H1 (cell line): ENCODE measurements around the gene ADCY2. TPM values are rescaled to one million over a fixed set of nuclear protein-coding genes. Genes with fewer than 3 reads are reported as not detected.
A peak's percentile ranks its signal among the peaks of the same experiment; 100 is the strongest.

Experiments used
- CTCF ChIA-PET: fragments of 300-600 bp; sonication (Branson Sonifier 250); formaldehyde crosslinking; loops from one replicate; lab custom pipeline; 2021; ENCODE audit not compliant: partially characterized antibody; lab: Charles Lee
- POLR2A ChIA-PET: fragments of 300-600 bp; sonication (Branson Sonifier 250); formaldehyde crosslinking; loops from one replicate; lab custom pipeline; 2021; ENCODE audit warnings: inconsistent platforms; ENCODE audit not compliant: partially characterized antibody; lab: Charles Lee
- DNase-seq, 2 experiments: peaks; one replicate each; pipeline versions ENCODE4 v3.0.0 to v3.0.0-alpha.2; 2010 to 2022; ENCODE audit warnings: low spot score in 2 of 2, low read depth in 1 of 2, mixed read lengths in 1 of 2
- FAIRE-seq: peaks from 2 replicates; lab custom pipeline; 2011; peaks lifted over from hg19 to GRCh38; lab: Jason Lieb, UNC
- H2AFZ ChIP-seq: 2 replicates; pipeline ENCODE4 v1.8.1; 2012; ENCODE audit warnings: low read length, inconsistent platforms
- H2AK5ac ChIP-seq: 2 replicates; pipeline ENCODE4 v1.6.1; 2013; ENCODE audit warnings: low read depth, low read length
- H2BK120ac ChIP-seq: replicated peaks from 2 replicates; pipeline ENCODE3; 2013; ENCODE audit warnings: low read depth, low read length, inconsistent platforms
- H2BK12ac ChIP-seq: 2 replicates; pipeline ENCODE4 v1.6.1; 2013; ENCODE audit warnings: low read depth, low read length
- H2BK15ac ChIP-seq: 2 replicates; pipeline ENCODE4 v1.6.1; 2013; ENCODE audit warnings: low read length
- H2BK20ac ChIP-seq: 2 replicates; pipeline ENCODE4 v1.6.1; 2013; ENCODE audit warnings: low read length
- H2BK5ac ChIP-seq: 2 replicates; pipeline ENCODE4 v1.6.1; 2013; ENCODE audit warnings: low read depth, low read length
- H3K14ac ChIP-seq: 2 replicates; pipeline ENCODE4 v1.6.1; 2013; ENCODE audit warnings: inconsistent platforms; ENCODE audit not compliant: insufficient read length
- H3K18ac ChIP-seq: 2 replicates; pipeline ENCODE4 v1.6.1; 2013; ENCODE audit warnings: low read length; ENCODE audit errors: extremely low read depth
- H3K23ac ChIP-seq: 2 replicates; pipeline ENCODE4 v1.6.1; 2013; ENCODE audit warnings: inconsistent platforms; ENCODE audit not compliant: insufficient read length
- H3K23me2 ChIP-seq: 2 replicates; pipeline ENCODE4 v1.6.1; 2013; ENCODE audit warnings: low read depth, low read length
- H3K27ac ChIP-seq: 2 replicates; pipeline ENCODE4 v1.6.1; 2011; ENCODE audit warnings: low read depth, low read length, inconsistent platforms
- H3K27me3 ChIP-seq, 4 experiments: replicated peaks in 1 of 4; 1 replicate in 1 of 4; 2 replicates in 3 of 4; pipeline versions ENCODE4 v1.6.1 to v1.8.1; 2011 to 2013; ENCODE audit warnings: low read length in 3 of 4, mild to moderate bottlenecking in 3 of 4, inconsistent platforms in 2 of 4, mixed read lengths in 2 of 4, moderate library complexity in 1 of 4; ENCODE audit not compliant: control insufficient read depth in 3 of 4, insufficient read depth in 3 of 4; ENCODE audit errors: extremely low read depth in 1 of 4
- H3K36me3 ChIP-seq, 4 experiments: 2 replicates each; pipeline versions ENCODE4 v1.6.1 to v1.8.1; 2011 to 2013; ENCODE audit warnings: mild to moderate bottlenecking in 4 of 4, low read length in 3 of 4, moderate library complexity in 2 of 4, control low read depth in 1 of 4, inconsistent platforms in 1 of 4; ENCODE audit not compliant: insufficient read depth in 4 of 4, control insufficient read depth in 2 of 4
- H3K4ac ChIP-seq: replicated peaks from 2 replicates; pipeline ENCODE3; 2013; ENCODE audit warnings: low read length, low read depth, mixed read lengths, inconsistent platforms; ENCODE audit not compliant: insufficient read length
- H3K4me1 ChIP-seq, 4 experiments: replicated peaks in 1 of 4; 1 replicate in 1 of 4; 2 replicates in 3 of 4; pipeline versions ENCODE4 v1.6.1 to v1.8.1; 2011 to 2013; ENCODE audit warnings: low read length in 3 of 4, inconsistent platforms in 2 of 4, mixed read lengths in 1 of 4; ENCODE audit not compliant: insufficient read depth in 4 of 4, control insufficient read depth in 3 of 4
- H3K4me2 ChIP-seq, 2 experiments: 2 replicates each; pipeline versions ENCODE4 v1.6.1 to v1.8.1; 2011 to 2013; ENCODE audit warnings: low read depth in 2 of 2, low read length in 2 of 2, control low read depth in 1 of 2, inconsistent platforms in 1 of 2, mild to moderate bottlenecking in 1 of 2; ENCODE audit not compliant: insufficient read depth in 1 of 2
- H3K4me3 ChIP-seq, 4 experiments: fragments of 200-600, 300-600 bp in 1 of 4; sonication (generic), shearing (Covaris generic), sonication (Bioruptor Twin) in 1 of 4; 2 replicates each; pipeline versions ENCODE4 v1.5.1 to v1.8.1; 2011 to 2016; ENCODE audit warnings: low read length in 4 of 4, low read depth in 3 of 4, control low read depth in 2 of 4, inconsistent platforms in 2 of 4, mild to moderate bottlenecking in 2 of 4, mixed read lengths in 1 of 4, moderate library complexity in 1 of 4; ENCODE audit not compliant: insufficient read depth in 2 of 4; ENCODE audit errors: extremely low read depth in 1 of 4
- H3K56ac ChIP-seq: replicated peaks from 2 replicates; pipeline ENCODE3; 2013; ENCODE audit warnings: low read depth, mild to moderate bottlenecking, mixed read lengths, low read length, inconsistent platforms; ENCODE audit not compliant: insufficient read length
- H3K79me1 ChIP-seq: 2 replicates; pipeline ENCODE4 v1.6.1; 2013; ENCODE audit warnings: low read depth, low read length, control low read depth
- H3K79me2 ChIP-seq, 2 experiments: 2 replicates each; pipeline versions ENCODE4 v1.6.1 to v1.8.1; 2012 to 2013; ENCODE audit warnings: low read length in 2 of 2, mild to moderate bottlenecking in 2 of 2, inconsistent platforms in 1 of 2; ENCODE audit not compliant: insufficient read depth in 2 of 2, control insufficient read depth in 1 of 2
- H3K9ac ChIP-seq, 4 experiments: replicated peaks in 1 of 4; 1 replicate in 1 of 4; 2 replicates in 3 of 4; pipeline versions ENCODE4 v1.6.1 to v1.8.1; 2011 to 2013; ENCODE audit warnings: low read depth in 3 of 4, low read length in 3 of 4, control low read depth in 2 of 4, mild to moderate bottlenecking in 2 of 4, moderate library complexity in 2 of 4, inconsistent platforms in 1 of 4; ENCODE audit errors: extremely low read depth in 1 of 4
- H3K9me3 ChIP-seq, 2 experiments: 2 replicates each; pipeline versions ENCODE4 v1.6.1 to v1.8.1; 2012 to 2013; ENCODE audit warnings: mild to moderate bottlenecking in 2 of 2, moderate library complexity in 2 of 2, control low read depth in 1 of 2, inconsistent platforms in 1 of 2, low read depth in 1 of 2, low read length in 1 of 2, mixed read lengths in 1 of 2; ENCODE audit not compliant: insufficient read depth in 2 of 2
- H4K20me1 ChIP-seq, 2 experiments: replicated peaks in 1 of 2; 2 replicates each; pipeline versions ENCODE3 to v1.8.1; 2011 to 2013; ENCODE audit warnings: inconsistent platforms in 2 of 2, low read length in 2 of 2, mild to moderate bottlenecking in 1 of 2; ENCODE audit not compliant: insufficient read depth in 2 of 2, control insufficient read depth in 1 of 2
- H4K5ac ChIP-seq: 2 replicates; pipeline ENCODE4 v1.6.1; 2013; ENCODE audit warnings: low read length, low read depth, mixed read lengths, inconsistent platforms; ENCODE audit not compliant: insufficient read length
- H4K8ac ChIP-seq: 2 replicates; pipeline ENCODE4 v1.8.0; 2013; ENCODE audit warnings: mild to moderate bottlenecking, moderate library complexity, low read length, inconsistent platforms; ENCODE audit not compliant: insufficient read depth; ENCODE audit errors: extremely low read depth
- H4K91ac ChIP-seq: replicated peaks from 2 replicates; pipeline ENCODE3; 2013; ENCODE audit warnings: low read length, mixed read lengths, inconsistent platforms; ENCODE audit not compliant: insufficient read length
- GABPA ChIP-seq: IDR thresholded peaks from 2 replicates; pipeline ENCODE4 v1.6.1; 2011; ENCODE audit warnings: mild to moderate bottlenecking, low read length, moderate library complexity, borderline replicate concordance; ENCODE audit not compliant: insufficient read depth
- SIX5 ChIP-seq: IDR thresholded peaks from 2 replicates; pipeline ENCODE4 v1.6.1; 2011; ENCODE audit warnings: mild to moderate bottlenecking, low read depth, low read length
- TEAD4 ChIP-seq: IDR thresholded peaks from 2 replicates; pipeline ENCODE4 v1.6.1; 2012; ENCODE audit warnings: low read depth, low read length, inconsistent platforms, mixed read lengths
- WGBS, 2 experiments: shearing (Covaris generic) in 1 of 2; methylation state at CpG; one replicate each; pipeline versions ENCODE4 v1.1.6 to v1.1.7; 2013 to 2015; ENCODE audit warnings: low lambda C conversion rate in 2 of 2, mixed read lengths in 2 of 2, inconsistent platforms in 1 of 2, low coverage in 1 of 2, missing lambda C conversion rate in 1 of 2; ENCODE audit not compliant: insufficient replicate concordance in 2 of 2, insufficient coverage in 1 of 2, insufficient read length in 1 of 2; ENCODE audit errors: extremely low coverage in 1 of 2, missing lambda C conversion rate in 1 of 2; 5-methylcytosine and 5-hydroxymethylcytosine counted together
- polyA plus RNA-seq, 7 experiments: library from polyadenylated mRNA; depleted of rRNA in 3 of 7; stranded (reverse) in 5 of 7; unstranded in 2 of 7; fragments of >200 nt in 5 of 7; fragments of 200-250 nt in 2 of 7; gene quantifications; 1 replicate in 5 of 7; 2 replicates in 1 of 7; 4 replicates in 1 of 7; pipeline versions ENCODE4 v1.2.1 to v1.2.3, GENCODE V29; 2011 to 2013; ENCODE audit warnings: missing spikeins in 2 of 7, mixed read lengths in 2 of 7
- total RNA-seq: library from RNA; stranded (reverse); fragmentation: NEBNext Ultra II Directional; extraction: Animal tissue kit (Norgen Biotek cat#: 25700); gene quantifications from 2 replicates; pipeline ENCODE4 v1.2.1, GENCODE V29; 2021
- TF ChIP-seq, protein P1 (sequence below): IDR thresholded peaks from 2 replicates; pipeline ENCODE4 v1.6.1; 2012; ENCODE audit warnings: inconsistent platforms

ADCY2 gene
- total and polyA plus RNA-seq, 2 of the 8 experiments (the other 6 are each of a cell fraction or from before 2014, with no cell fraction given): 35.8 to 122 TPM

DNA sequence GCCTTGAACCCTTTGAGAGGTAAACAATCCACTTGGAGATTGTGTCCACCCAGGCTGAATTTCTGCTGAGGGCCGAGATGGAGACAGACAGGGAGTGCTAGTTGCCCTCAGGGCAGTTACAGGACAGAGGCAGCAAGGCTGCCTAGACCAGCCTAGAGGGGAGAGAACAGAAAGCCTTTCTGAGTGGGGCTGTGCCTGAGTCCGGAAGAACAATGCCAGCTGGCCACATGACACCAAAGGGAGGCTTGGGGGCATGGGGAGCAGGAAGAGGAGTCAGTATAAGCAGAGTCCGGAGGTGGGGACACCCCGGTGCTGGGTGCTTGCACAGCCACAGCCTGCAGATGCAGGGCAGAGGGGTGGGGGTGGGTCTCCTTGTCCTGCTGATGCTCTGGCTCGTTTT, 309.3 kb downstream of the ADCY2 start:
- FAIRE-seq: no peak
- H3K18ac ChIP-seq: no peak overlapping the region
- H3K4me1 ChIP-seq: peaks cover 0 to 5% (median 4%) of the 10 kb centered on the region in 4 experiments; a peak in 2 of 7 replicates
- H3K36me3 ChIP-seq: peaks cover 2 to 17% (median 6%) of the 10 kb centered on the region in 4 experiments; a peak in 5 of 8 replicates
- 82% methylated on average over 5 of the region's 5 CpGs; no CpG with 5 or more reads in 1 of the 2 experiments for WGBS, 2 experiments
- H3K9ac ChIP-seq: no peak overlapping the region
- H3K79me2 ChIP-seq: no peaks in the 10 kb centered on the region; a peak in 1 of 4 replicates
- H2BK120ac ChIP-seq: no peak overlapping the region
- no peak overlapping the region for H3K56ac ChIP-seq
- no peak overlapping the region for H2BK12ac ChIP-seq
- no peak overlapping the region for H2BK20ac ChIP-seq
- no peaks in the 10 kb centered on the region for H4K20me1 ChIP-seq
- H3K4me3 ChIP-seq: no peak overlapping the region
- H3K14ac ChIP-seq: no peak overlapping the region
- H2AK5ac ChIP-seq: no peak overlapping the region
- no peak overlapping the region for H4K5ac ChIP-seq
- CTCF ChIA-PET: interaction anchor here (1.0 kb wide), 1 partner anchor 8 kb away, joined by 5 read pairs; no protein-coding TSS in a partner anchor
- no peaks in the 10 kb centered on the region for H3K9me3 ChIP-seq
- H3K23me2 ChIP-seq: no peaks in the 10 kb centered on the region
- POLR2A ChIA-PET: no interaction called here
- no peak overlapping the region for H3K23ac ChIP-seq
- H3K27me3 ChIP-seq: no peaks in the 10 kb centered on the region
- peak overlapping the region; percentile 73; the same call in 1 of the 2 replicates for H4K8ac ChIP-seq
- no peak for DNase-seq
- H3K4ac ChIP-seq: no peak overlapping the region
- H3K79me1 ChIP-seq: no peaks in the 10 kb centered on the region
- H2BK15ac ChIP-seq: no peak overlapping the region
- H4K91ac ChIP-seq: no peak overlapping the region
- H3K4me2 ChIP-seq: no peak overlapping the region
- H2AFZ ChIP-seq: no peak overlapping the region
- no peak overlapping the region for H3K27ac ChIP-seq
- no peak overlapping the region for H2BK5ac ChIP-seq
- TF ChIP-seq, protein P1, sequence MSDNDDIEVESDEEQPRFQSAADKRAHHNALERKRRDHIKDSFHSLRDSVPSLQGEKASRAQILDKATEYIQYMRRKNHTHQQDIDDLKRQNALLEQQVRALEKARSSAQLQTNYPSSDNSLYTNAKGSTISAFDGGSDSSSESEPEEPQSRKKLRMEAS: no peak
- TF ChIP-seq SIX5 (no peak), GABPA (no peak), TEAD4 (no peak)
